Uterus (tissue), 4 donors: ENCODE results near the gene SGIP1. TPM values are rescaled to one million over a fixed set of nuclear protein-coding genes. Genes with fewer than 3 reads are reported as not detected.

ENCODE experiments used
- DNase-seq, 2 donors: peaks; one replicate each; pipeline ENCODE4 v3.0.0-alpha.2; 2019 to 2020
- H3K27ac ChIP-seq, 2 donors: fragments of 200-600 bp; sonication (generic); 1 replicate in 1 of 2; 2 replicates in 1 of 2; pipeline ENCODE4 v1.5.1; 2016 to 2018
- H3K27me3 ChIP-seq, 2 donors: fragments of 200-600 bp; sonication (generic); one replicate each; pipeline ENCODE4 v1.5.1; 2018 to 2019; ENCODE audit warnings: control low read depth in 1 of 2
- H3K36me3 ChIP-seq, 2 donors: fragments of 200-600 bp; sonication (generic); one replicate each; pipeline ENCODE4 v1.5.1; 2019; ENCODE audit warnings: control low read depth in 1 of 2
- H3K4me1 ChIP-seq, 2 donors: fragments of 200-600 bp; sonication (generic); one replicate each; pipeline ENCODE4 v1.5.1; 2018 to 2019; ENCODE audit warnings: control low read depth in 1 of 2
- H3K4me3 ChIP-seq, 2 donors: fragments of 200-600 bp; sonication (generic); 1 replicate in 1 of 2; 2 replicates in 1 of 2; pipeline ENCODE4 v1.5.1; 2018 to 2019; ENCODE audit warnings: mild to moderate bottlenecking in 1 of 2
- H3K9me3 ChIP-seq, 2 donors: fragments of 200-600 bp; sonication (generic); one replicate each; pipeline ENCODE4 v1.5.1; 2019; ENCODE audit warnings: control low read depth in 1 of 2
- POLR2A ChIP-seq, 2 donors: fragments of 450-650 bp; IDR thresholded peaks; one replicate each; pipeline ENCODE4 v1.6.1; 2016; ENCODE audit warnings: antibody characterized with exemption in 2 of 2, mild to moderate bottlenecking in 1 of 2, moderate library complexity in 1 of 2
- intact Hi-C: fragments of 100-400 bp; cut with DNase I; formaldehyde crosslinking; loops from one replicate; pipeline ENCODE4 v1.15.1; 2023; ENCODE audit warnings: low total_unique reads
- total RNA-seq, 4 donors: library from RNA; depleted of rRNA in 3 of 4; stranded (reverse); fragments of >200 nt in 3 of 4; gene quantifications; one replicate each; pipeline versions ENCODE4 v1.1.0 to v1.2.4, GENCODE V29; 2014 to 2023
- TF ChIP-seq, protein P1 (sequence below), 4 experiments: fragments of 200-600 bp in 2 of 4; fragments of 450-650 bp in 2 of 4; sonication (generic) in 2 of 4; IDR thresholded peaks; one replicate each; pipeline ENCODE4 v1.5.1; 2016 to 2019; ENCODE audit warnings: antibody characterized with exemption in 4 of 4, mild to moderate bottlenecking in 2 of 4, moderate library complexity in 1 of 4
- donor health status: DM: yes; HTN: yes; CAD: no.

Gene SGIP1
- total RNA-seq, 4 donors from 2014 or later = 2.8 to 23.0 (median 6.4) TPM

DNA sequence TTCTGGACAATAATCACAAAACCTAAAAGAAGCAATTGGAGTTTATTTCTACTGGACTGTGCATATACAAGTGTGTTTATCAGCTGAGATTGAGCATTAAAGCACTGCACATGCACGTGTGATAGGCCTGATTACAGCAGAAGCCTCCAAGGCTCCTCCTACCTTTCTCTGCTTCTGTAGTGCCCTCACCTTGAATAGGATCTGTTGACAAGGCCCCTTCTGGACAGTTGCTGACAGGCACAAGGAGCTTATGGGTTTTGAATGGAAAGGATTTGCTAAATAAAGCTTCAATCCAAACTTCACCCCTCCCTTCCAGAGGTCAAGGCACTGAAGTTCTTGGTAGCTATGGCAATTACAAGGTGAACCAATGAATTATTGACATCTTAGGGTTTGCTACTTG, 7.9 kb upstream of the SGIP1 start:
- Histone ChIP-seq H3K27ac (no peak overlapping the region), H3K27me3 (no peaks in the 10 kb centered on the region), H3K4me1 (no peaks in the 10 kb centered on the region), H3K4me3 (no peak overlapping the region), H3K9me3 (no peaks in the 10 kb centered on the region), H3K36me3 (no peaks in the 10 kb centered on the region)
- no peak for DNase-seq
- intact Hi-C loops = no loop called here
- TF ChIP-seq, protein P1, sequence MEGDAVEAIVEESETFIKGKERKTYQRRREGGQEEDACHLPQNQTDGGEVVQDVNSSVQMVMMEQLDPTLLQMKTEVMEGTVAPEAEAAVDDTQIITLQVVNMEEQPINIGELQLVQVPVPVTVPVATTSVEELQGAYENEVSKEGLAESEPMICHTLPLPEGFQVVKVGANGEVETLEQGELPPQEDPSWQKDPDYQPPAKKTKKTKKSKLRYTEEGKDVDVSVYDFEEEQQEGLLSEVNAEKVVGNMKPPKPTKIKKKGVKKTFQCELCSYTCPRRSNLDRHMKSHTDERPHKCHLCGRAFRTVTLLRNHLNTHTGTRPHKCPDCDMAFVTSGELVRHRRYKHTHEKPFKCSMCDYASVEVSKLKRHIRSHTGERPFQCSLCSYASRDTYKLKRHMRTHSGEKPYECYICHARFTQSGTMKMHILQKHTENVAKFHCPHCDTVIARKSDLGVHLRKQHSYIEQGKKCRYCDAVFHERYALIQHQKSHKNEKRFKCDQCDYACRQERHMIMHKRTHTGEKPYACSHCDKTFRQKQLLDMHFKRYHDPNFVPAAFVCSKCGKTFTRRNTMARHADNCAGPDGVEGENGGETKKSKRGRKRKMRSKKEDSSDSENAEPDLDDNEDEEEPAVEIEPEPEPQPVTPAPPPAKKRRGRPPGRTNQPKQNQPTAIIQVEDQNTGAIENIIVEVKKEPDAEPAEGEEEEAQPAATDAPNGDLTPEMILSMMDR (IDR thresholded peaks at IDR 0.05) = no peak
- no peak for TF ChIP-seq POLR2A (IDR thresholded peaks at IDR 0.05)

GRCh38 chr1:66526991-66527390, 7.0 kb upstream of the SGIP1 start:
- no peak for DNase-seq
- intact Hi-C loops = no loop called here
- H3K27ac ChIP-seq = no peak overlapping the region
- no peaks in the 10 kb centered on the region for H3K4me1 ChIP-seq
- H3K27me3 ChIP-seq = no peaks in the 10 kb centered on the region
- TF ChIP-seq, protein P1 (IDR thresholded peaks at IDR 0.05) = no peak
- H3K9me3 ChIP-seq = no peaks in the 10 kb centered on the region
- H3K36me3 ChIP-seq = no peaks in the 10 kb centered on the region
- H3K4me3 ChIP-seq = no peak overlapping the region

GRCh38 chr1:66527686-66528085, 6.3 kb upstream of the SGIP1 start:
- no peak for DNase-seq
- Histone ChIP-seq H3K4me1 (no peaks in the 10 kb centered on the region), H3K9me3 (no peaks in the 10 kb centered on the region), H3K4me3 (no peak overlapping the region), H3K27ac (no peak overlapping the region), H3K36me3 (no peaks in the 10 kb centered on the region), H3K27me3 (no peaks in the 10 kb centered on the region)
- TF ChIP-seq POLR2A (IDR thresholded peaks at IDR 0.05) = no peak
- TF ChIP-seq, protein P1 (IDR thresholded peaks at IDR 0.05) = no peak
- intact Hi-C loops = no loop called here

GRCh38 chr1:66528580-66528979, 5.4 kb upstream of the SGIP1 start:
- no peak for DNase-seq

GRCh38 chr1:66532214-66532613, 1.7 kb upstream of the SGIP1 start:
- Histone ChIP-seq H3K9me3 (no peaks in the 10 kb centered on the region), H3K27ac (no peak overlapping the region), H3K27me3 (no peaks in the 10 kb centered on the region), H3K4me3 (no peak overlapping the region), H3K36me3 (no peaks in the 10 kb centered on the region), H3K4me1 (no peaks in the 10 kb centered on the region)
- TF ChIP-seq, protein P1 (IDR thresholded peaks at IDR 0.05) = no peak
- TF ChIP-seq POLR2A (IDR thresholded peaks at IDR 0.05) = no peak
- DNase-seq = no peak
- intact Hi-C loops = no loop called here

More at GRCh38 chr1:66528580-66528979, 5.4 kb upstream of the SGIP1 start:
- no peaks in the 10 kb centered on the region for H3K27me3 ChIP-seq
- TF ChIP-seq, protein P1 (IDR thresholded peaks at IDR 0.05) = no peak
- no peak for TF ChIP-seq POLR2A (IDR thresholded peaks at IDR 0.05)
- H3K36me3 ChIP-seq = no peaks in the 10 kb centered on the region
- H3K4me1 ChIP-seq = no peaks in the 10 kb centered on the region
- H3K27ac ChIP-seq = no peak overlapping the region
- H3K4me3 ChIP-seq = no peak overlapping the region
- H3K9me3 ChIP-seq = no peaks in the 10 kb centered on the region
- intact Hi-C loops = no loop called here
